ENCODE measurements around the gene CDK18. TPM values are rescaled to one million over a fixed set of nuclear protein-coding genes. Genes with fewer than 3 reads are reported as not detected.

The CDK18 gene
- total and polyA plus RNA-seq, 2 of the 8 experiments (the other 6 are each of a cell fraction or from before 2014, with no cell fraction given): 31.2 to 44.0 TPM

- Histone ChIP-seq H3K4me1 (replicated peaks in 1 of 4; ENCODE audit: control insufficient read depth in 3 of 4, insufficient read depth in 4 of 4, low read length in 3 of 4) (peaks cover 0 to 11% (median 0%) of the 10 kb centered on the region in 4 experiments; a peak in 4 of 7 replicates), H3K9ac (replicated peaks in 1 of 4; ENCODE audit: extremely low read depth in 1 of 4, low read depth in 3 of 4, low read length in 3 of 4) (no peak overlapping the region), H3K4ac (replicated peaks; ENCODE audit: insufficient read length, low read depth, low read length) (no peak overlapping the region), H2BK20ac (ENCODE audit: low read length) (no peak overlapping the region), H4K8ac (ENCODE audit: extremely low read depth, insufficient read depth, low read length) (no peak overlapping the region), H2AK5ac (ENCODE audit: low read depth, low read length) (no peak overlapping the region), H3K23ac (ENCODE audit: insufficient read length) (no peak overlapping the region), H4K91ac (replicated peaks; ENCODE audit: insufficient read length, low read length) (no peak overlapping the region), H3K4me2 (ENCODE audit: insufficient read depth in 1 of 2, low read depth in 2 of 2, low read length in 2 of 2) (no peak overlapping the region), H3K79me2 (ENCODE audit: control insufficient read depth in 1 of 2, insufficient read depth in 2 of 2, low read length in 2 of 2) (no peaks in the 10 kb centered on the region), H2BK12ac (ENCODE audit: low read depth, low read length) (no peak overlapping the region), H4K5ac (ENCODE audit: insufficient read length, low read depth, low read length) (no peak overlapping the region), H3K27ac (ENCODE audit: low read depth, low read length) (no peak overlapping the region), H3K14ac (ENCODE audit: insufficient read length) (no peak overlapping the region), H2BK120ac (replicated peaks; ENCODE audit: low read depth, low read length) (no peak overlapping the region), H3K18ac (ENCODE audit: extremely low read depth, low read length) (no peak overlapping the region), H3K79me1 (ENCODE audit: low read depth, low read length) (no peaks in the 10 kb centered on the region), H3K27me3 (replicated peaks in 1 of 4; ENCODE audit: control insufficient read depth in 3 of 4, extremely low read depth in 1 of 4, insufficient read depth in 3 of 4, low read length in 3 of 4) (peaks cover 0 to 8% (median 3%) of the 10 kb centered on the region in 4 experiments; a peak in 4 of 7 replicates), H2AFZ (ENCODE audit: low read length) (no peak overlapping the region), H3K4me3 (ENCODE audit: extremely low read depth in 1 of 4, insufficient read depth in 2 of 4, low read depth in 3 of 4, low read length in 4 of 4) (no peak overlapping the region), H3K9me3 (ENCODE audit: insufficient read depth in 2 of 2, low read depth in 1 of 2, low read length in 1 of 2) (no peaks in the 10 kb centered on the region), H2BK15ac (ENCODE audit: low read length) (no peak overlapping the region), H3K56ac (replicated peaks; ENCODE audit: insufficient read length, low read depth, low read length) (no peak overlapping the region), H3K36me3 (ENCODE audit: control insufficient read depth in 2 of 4, insufficient read depth in 4 of 4, low read length in 3 of 4) (no peaks in the 10 kb centered on the region), H2BK5ac (ENCODE audit: low read depth, low read length) (no peak overlapping the region), H3K23me2 (ENCODE audit: low read depth, low read length) (0 out of 2 replicates have a peak, but pooled peaks cover 2% of the 10 kb centered on the region), H4K20me1 (replicated peaks in 1 of 2; ENCODE audit: control insufficient read depth in 1 of 2, insufficient read depth in 2 of 2, low read length in 2 of 2) (no peaks in the 10 kb centered on the region)
- TF ChIP-seq CTCF (IDR thresholded peaks at IDR 0.05; ENCODE audit: control extremely low read depth in 1 of 3, insufficient read depth in 1 of 3, low read depth in 1 of 3, low read length in 3 of 3) (peak in 1 of 3 experiments; percentile 8; a peak in 1 of 4 replicates), SIRT6 (IDR thresholded peaks at IDR 0.05; ENCODE audit: low read length) (no peak), NRF1 (IDR thresholded peaks at IDR 0.05; ENCODE audit: low read depth, low read length) (no peak), CEBPB (IDR thresholded peaks at IDR 0.05; ENCODE audit: low read depth, low read length) (no peak), KDM5A (IDR thresholded peaks at IDR 0.05; ENCODE audit: low read length) (no peak), SRF (IDR thresholded peaks at IDR 0.05; ENCODE audit: low read depth, low read length) (no peak)
- CTCF ChIA-PET (ENCODE audit: partially characterized antibody): interaction anchor here (0.7 to 5.4 kb wide), 13 partner anchors 8 to 244 kb away, joined by 3 to 33 read pairs (median 4); no protein-coding TSS in a partner anchor
- FAIRE-seq (no peak), DNase-seq (ENCODE audit: low read depth in 1 of 2, low spot score in 2 of 2) (no peak)
- WGBS, 2 experiments (ENCODE audit: extremely low coverage in 1 of 2, insufficient coverage in 1 of 2, insufficient read length in 1 of 2, insufficient replicate concordance in 2 of 2, low coverage in 1 of 2, low lambda C conversion rate in 2 of 2, missing lambda C conversion rate in 1 of 2): 86% methylated on average over 22 of the region's 22 CpGs; no CpG with 5 or more reads in 1 of the 2 experiments
- POLR2A ChIA-PET (ENCODE audit: partially characterized antibody): interaction anchor here (1.2 kb wide), 1 partner anchor 12 kb away, joined by 3 read pairs; no protein-coding TSS in a partner anchor
Observed at GRCh38 chr1:205576805-205577761, 72.6 kb downstream of the CDK18 start.
